Keratinocyte (primary cell): ENCODE results near the gene C1orf35. TPM values are rescaled to one million over a fixed set of nuclear protein-coding genes. Genes with fewer than 3 reads are reported as not detected.

Experiments
- DNase-seq: peaks from one replicate; pipeline ENCODE4 v3.0.0-alpha.2; 2011; ENCODE audit warnings: low read depth, missing footprints, low spot score
- FAIRE-seq: peaks from 2 replicates; lab custom pipeline; 2011; peaks lifted over from hg19 to GRCh38; lab: Jason Lieb, UNC
- H2AFZ ChIP-seq: 2 replicates; pipeline ENCODE4 v1.6.0; 2012; ENCODE audit warnings: low read length, control low read depth, inconsistent platforms; ENCODE audit not compliant: control insufficient read depth
- H3K27ac ChIP-seq: 2 replicates; pipeline ENCODE4 v1.5.1; 2011; ENCODE audit warnings: low read length; ENCODE audit not compliant: control insufficient read depth, insufficient read depth
- H3K27me3 ChIP-seq: 3 replicates; pipeline ENCODE4 v1.6.0; 2011; ENCODE audit warnings: low read length; ENCODE audit not compliant: control insufficient read depth, insufficient read depth; ENCODE audit errors: extremely low read depth
- H3K36me3 ChIP-seq, 2 experiments: 2 replicates in 1 of 2; 3 replicates in 1 of 2; pipeline ENCODE4 v1.5.1; 2011; ENCODE audit warnings: low read length in 2 of 2, mild to moderate bottlenecking in 1 of 2; ENCODE audit not compliant: control insufficient read depth in 2 of 2, insufficient read depth in 2 of 2; ENCODE audit errors: extremely low read depth in 1 of 2
- H3K4me1 ChIP-seq: 3 replicates; pipeline ENCODE4 v1.5.1; 2011; ENCODE audit warnings: low read length; ENCODE audit not compliant: control insufficient read depth, insufficient read depth; ENCODE audit errors: extremely low read depth
- H3K4me2 ChIP-seq: 3 replicates; pipeline ENCODE4 v1.6.0; 2011; ENCODE audit warnings: low read depth, low read length; ENCODE audit not compliant: control insufficient read depth, insufficient read depth; ENCODE audit errors: extremely low read depth
- H3K4me3 ChIP-seq, 3 experiments: fragments of 200-600 bp in 1 of 3; sonication (generic) in 1 of 3; 2 replicates in 2 of 3; 3 replicates in 1 of 3; pipeline ENCODE4 v1.5.1; 2011 to 2016; ENCODE audit warnings: low read length in 3 of 3, mild to moderate bottlenecking in 3 of 3, control low read depth in 2 of 3, inconsistent platforms in 1 of 3, low read depth in 1 of 3, mixed read lengths in 1 of 3, mixed run types in 1 of 3, moderate library complexity in 1 of 3; ENCODE audit not compliant: control insufficient read depth in 2 of 3, insufficient read depth in 2 of 3; ENCODE audit errors: extremely low read depth in 1 of 3
- H3K79me2 ChIP-seq: 2 replicates; pipeline ENCODE4 v1.6.0; 2012; ENCODE audit warnings: low read length; ENCODE audit not compliant: control insufficient read depth, insufficient read depth
- H3K9ac ChIP-seq: 3 replicates; pipeline ENCODE4 v1.6.0; 2011; ENCODE audit warnings: low read length; ENCODE audit not compliant: control insufficient read depth, insufficient read depth; ENCODE audit errors: extremely low read depth
- H3K9me1 ChIP-seq: 3 replicates; pipeline ENCODE4 v1.6.0; 2011; ENCODE audit warnings: low read length; ENCODE audit not compliant: control insufficient read depth, insufficient read depth; ENCODE audit errors: extremely low read depth
- H3K9me3 ChIP-seq: 2 replicates; pipeline ENCODE4 v1.5.1; 2012; ENCODE audit warnings: low read depth, low read length; ENCODE audit not compliant: control insufficient read depth
- H4K20me1 ChIP-seq: 3 replicates; pipeline ENCODE4 v1.6.0; 2011; ENCODE audit warnings: low read length; ENCODE audit not compliant: control insufficient read depth, insufficient read depth; ENCODE audit errors: extremely low read depth
- CTCF ChIP-seq, 3 experiments: IDR thresholded peaks in 1 of 3; conservative IDR thresholded peaks in 1 of 3; optimal IDR thresholded peaks in 1 of 3; 2 replicates in 2 of 3; 3 replicates in 1 of 3; pipeline versions ENCODE3 to v1.5.1; 2011; ENCODE audit warnings: low read length in 3 of 3, mild to moderate bottlenecking in 3 of 3, moderate library complexity in 2 of 3, control low read depth in 1 of 3, inconsistent platforms in 1 of 3; ENCODE audit not compliant: insufficient read depth in 2 of 3; ENCODE audit errors: extremely low read depth in 1 of 3
- EZH2 ChIP-seq: IDR thresholded peaks from one replicate; pipeline ENCODE4 v1.6.1; 2012; ENCODE audit warnings: inconsistent platforms, mild to moderate bottlenecking, low read length, moderate library complexity
- dilution Hi-C: fragments of 300-500 bp; cut with MboI; formaldehyde crosslinking; loops from one replicate; pipeline ENCODE4 v1.7.0; 2020; ENCODE audit warnings: low sequenced_read_pairs; ENCODE audit not compliant: extremely low pct_ligation_motif_present
- polyA plus RNA-seq, 5 experiments: library from polyadenylated mRNA; depleted of rRNA in 3 of 5; stranded (reverse) in 3 of 5; stranded (forward) in 1 of 5; unstranded in 1 of 5; fragments of >200 nt; gene quantifications; 1 replicate in 1 of 5; 2 replicates in 3 of 5; 3 replicates in 1 of 5; pipeline versions ENCODE4 v1.2.1 to v1.2.3, GENCODE V29; 2011 to 2012; ENCODE audit warnings: missing spikeins in 2 of 5, low read depth in 1 of 5, low replicate concordance in 1 of 5

Gene C1orf35
- polyA plus RNA-seq, 1 donor (not counting 4 experiments of a cell fraction or from before 2014, with no cell fraction given): 8.2 TPM

GRCh38 chr1:228131766-228132165 lies 28.6 kb upstream of the C1orf35 start:
- Histone ChIP-seq H3K9me3 (no peaks in the 10 kb centered on the region), H3K27ac (peak overlapping the region; percentile 33), H3K4me2 (peak overlapping the region; percentile 72), H4K20me1 (no peaks in the 10 kb centered on the region), H3K27me3 (no peaks in the 10 kb centered on the region), H3K9ac (no peak overlapping the region), H2AFZ (peak overlapping the region; percentile 15), H3K4me3 (no peak overlapping the region), H3K36me3 (no peaks in the 10 kb centered on the region), H3K79me2 (no peaks in the 10 kb centered on the region), H3K9me1 (no peaks in the 10 kb centered on the region), H3K4me1 (peaks cover 10% of the 10 kb centered on the region)
- DNase-seq: no peak
- no peak for FAIRE-seq
- dilution Hi-C loops: no loop called here
- no peak for TF ChIP-seq EZH2
- TF ChIP-seq CTCF (optimal IDR thresholded peaks at IDR 0.05 in 1 of 3, IDR thresholded peaks at IDR 0.05 in 1 of 3, conservative IDR thresholded peaks at IDR 0.05 in 1 of 3; ENCODE audit: extremely low read depth in 1 of 3, insufficient read depth in 2 of 3, low read length in 3 of 3): no peak

- Histone ChIP-seq H3K27ac (no peak overlapping the region), H3K4me2 (no peak overlapping the region), H2AFZ (no peak overlapping the region), H3K79me2 (no peaks in the 10 kb centered on the region), H3K27me3 (no peaks in the 10 kb centered on the region), H4K20me1 (no peaks in the 10 kb centered on the region), H3K9me1 (no peaks in the 10 kb centered on the region), H3K9ac (no peak overlapping the region), H3K9me3 (no peaks in the 10 kb centered on the region), H3K4me1 (peaks cover 13% of the 10 kb centered on the region), H3K4me3 (no peak overlapping the region), H3K36me3 (no peaks in the 10 kb centered on the region)
- DNase-seq (no peak), FAIRE-seq (no peak)
- TF ChIP-seq EZH2 (no peak), CTCF (optimal IDR thresholded peaks at IDR 0.05 in 1 of 3, IDR thresholded peaks at IDR 0.05 in 1 of 3, conservative IDR thresholded peaks at IDR 0.05 in 1 of 3; ENCODE audit: extremely low read depth in 1 of 3, insufficient read depth in 2 of 3, low read length in 3 of 3) (no peak)
- dilution Hi-C loops: no loop called here
These were observed 22.1 kb upstream of the C1orf35 start for GRCh38 chr1:228125185-228125584.
